ES-I3 (cell line): ENCODE results near the gene VSTM4.

Experiments
- H3K36me3 ChIP-seq: 2 replicates; pipeline ENCODE4 v1.6.1; 2013; ENCODE audit warnings: mild to moderate bottlenecking, low read length, control low read depth, moderate library complexity; ENCODE audit not compliant: insufficient read depth
- H3K4me1 ChIP-seq: 2 replicates; pipeline ENCODE4 v1.6.1; 2013; ENCODE audit warnings: mild to moderate bottlenecking, control low read depth, low read length; ENCODE audit not compliant: insufficient read depth
- H3K9ac ChIP-seq: 2 replicates; pipeline ENCODE4 v1.6.1; 2013; ENCODE audit warnings: low read depth, mild to moderate bottlenecking, low read length, moderate library complexity
- H3K9me3 ChIP-seq: 2 replicates; pipeline ENCODE4 v1.6.1; 2013; ENCODE audit warnings: mild to moderate bottlenecking, low read length, moderate library complexity; ENCODE audit not compliant: control insufficient read depth, insufficient read depth

Gene VSTM4

DNA sequence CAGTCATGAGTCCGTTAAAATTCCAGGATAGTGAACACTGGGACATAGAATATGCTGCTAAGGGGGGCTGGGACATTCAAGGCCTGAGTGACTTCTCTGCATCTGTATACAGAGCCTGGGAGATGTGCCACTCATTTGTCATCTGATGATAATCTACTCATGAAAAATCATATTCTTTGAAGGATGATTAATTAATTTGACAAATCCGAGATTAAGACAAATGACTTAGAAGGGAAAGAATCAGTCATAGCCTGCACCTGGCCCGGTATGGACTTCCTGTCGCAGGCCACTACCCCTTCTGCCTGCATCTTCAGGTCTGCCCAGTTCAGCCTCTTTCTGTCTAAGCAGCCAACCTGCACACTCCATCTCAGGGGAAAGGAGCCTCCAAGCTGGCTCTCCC lies 37.3 kb upstream of the VSTM4 start:
- H3K36me3 ChIP-seq, result no peaks in the 10 kb centered on the region

DNA sequence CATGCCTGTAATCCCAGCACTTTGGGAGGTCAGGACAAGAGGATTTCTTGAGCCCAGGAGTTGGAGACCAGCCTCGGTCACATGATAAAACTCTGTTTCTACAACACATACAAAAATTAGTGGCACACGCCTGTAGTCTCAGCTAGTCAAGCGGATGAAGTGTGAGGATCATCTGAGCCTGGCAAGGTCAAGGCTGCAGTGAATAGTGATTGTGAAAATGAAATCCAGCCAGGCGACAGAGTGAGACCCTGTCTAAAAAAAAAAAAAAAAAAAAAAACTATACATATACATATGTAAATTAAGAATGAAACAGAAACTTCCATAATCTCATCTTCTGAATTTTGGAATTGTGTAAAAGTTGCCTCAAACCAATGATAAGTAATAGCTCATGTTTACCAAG lies 36.7 kb upstream of the VSTM4 start:
- no peaks in the 10 kb centered on the region for H3K9me3 ChIP-seq
- no peaks in the 10 kb centered on the region for H3K36me3 ChIP-seq
- H3K9ac ChIP-seq, result no peak overlapping the region
- H3K4me1 ChIP-seq, result no peaks in the 10 kb centered on the region

More for the DNA sequence above, 37.3 kb upstream of the VSTM4 start:
- H3K4me1 ChIP-seq, result no peaks in the 10 kb centered on the region
- H3K9ac ChIP-seq, result no peak overlapping the region
- no peaks in the 10 kb centered on the region for H3K9me3 ChIP-seq

DNA sequence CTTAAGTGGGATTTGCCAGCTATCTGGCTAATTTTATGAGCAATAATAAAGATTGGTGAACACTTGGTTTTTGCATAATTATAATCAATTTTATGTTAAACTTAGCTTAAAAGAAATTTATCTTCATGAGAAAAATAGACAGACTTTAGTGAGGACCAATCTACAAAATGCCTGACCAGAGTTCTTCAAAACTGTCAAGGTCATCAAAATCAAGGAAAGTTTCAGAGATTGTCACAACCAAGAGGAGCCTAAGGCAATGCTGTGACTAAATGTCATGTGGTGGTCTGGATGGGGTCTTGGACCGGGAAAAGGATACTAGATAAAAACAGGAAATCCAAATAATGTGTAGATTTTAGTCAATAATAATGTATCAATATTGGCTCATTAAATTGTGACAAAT lies 36.2 kb upstream of the VSTM4 start:
- Histone ChIP-seq H3K9ac (no peak overlapping the region), H3K36me3 (no peaks in the 10 kb centered on the region), H3K9me3 (no peaks in the 10 kb centered on the region), H3K4me1 (no peaks in the 10 kb centered on the region)

- Histone ChIP-seq H3K36me3 (no peaks in the 10 kb centered on the region), H3K9ac (no peak overlapping the region), H3K4me1 (no peaks in the 10 kb centered on the region), H3K9me3 (no peaks in the 10 kb centered on the region)
These were observed 35.7 kb upstream of the VSTM4 start for GRCh38 chr10:49151025-49151445.

DNA sequence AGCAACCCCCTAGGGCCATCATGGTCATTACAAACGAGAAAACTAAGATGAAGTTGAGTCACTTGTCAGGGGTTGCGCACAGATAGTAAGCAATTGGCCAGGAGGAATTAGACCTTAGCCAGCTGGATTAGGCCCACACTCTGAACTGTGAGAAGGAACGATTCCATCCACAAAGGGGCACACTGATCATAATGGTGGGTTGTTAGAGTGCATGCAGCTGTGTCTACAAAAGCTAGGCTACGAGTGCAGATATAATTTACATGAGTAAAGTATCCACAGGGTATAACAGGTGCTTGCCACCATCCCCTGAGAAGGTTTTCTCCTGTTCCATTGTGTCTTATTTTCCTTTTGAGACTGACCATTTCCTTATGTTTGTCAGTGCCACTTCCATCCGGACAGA lies 35.1 kb upstream of the VSTM4 start:
- Histone ChIP-seq H3K4me1 (no peaks in the 10 kb centered on the region), H3K9ac (no peak overlapping the region), H3K36me3 (no peaks in the 10 kb centered on the region), H3K9me3 (no peaks in the 10 kb centered on the region)

DNA sequence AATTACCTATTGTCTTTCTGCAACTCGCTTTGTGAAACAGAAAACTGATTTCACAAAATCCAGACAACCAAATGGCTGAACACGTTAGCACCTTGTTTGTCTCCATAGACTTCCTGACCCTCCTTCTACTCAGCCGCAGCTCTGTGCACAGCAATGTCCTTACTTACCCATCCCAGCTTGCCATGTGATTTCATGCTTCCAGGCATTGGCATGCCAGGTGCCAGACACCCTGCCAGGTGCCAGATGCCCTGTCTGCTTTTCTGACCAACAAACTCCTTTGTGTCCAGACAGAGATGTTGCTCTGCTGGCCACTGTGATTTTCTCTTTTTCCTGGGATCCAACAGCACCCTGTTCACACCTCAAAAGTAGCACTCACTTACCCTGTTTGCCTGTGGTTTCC lies 34.6 kb upstream of the VSTM4 start:
- Histone ChIP-seq H3K4me1 (no peaks in the 10 kb centered on the region), H3K9ac (no peak overlapping the region), H3K36me3 (no peaks in the 10 kb centered on the region), H3K9me3 (no peaks in the 10 kb centered on the region)

DNA sequence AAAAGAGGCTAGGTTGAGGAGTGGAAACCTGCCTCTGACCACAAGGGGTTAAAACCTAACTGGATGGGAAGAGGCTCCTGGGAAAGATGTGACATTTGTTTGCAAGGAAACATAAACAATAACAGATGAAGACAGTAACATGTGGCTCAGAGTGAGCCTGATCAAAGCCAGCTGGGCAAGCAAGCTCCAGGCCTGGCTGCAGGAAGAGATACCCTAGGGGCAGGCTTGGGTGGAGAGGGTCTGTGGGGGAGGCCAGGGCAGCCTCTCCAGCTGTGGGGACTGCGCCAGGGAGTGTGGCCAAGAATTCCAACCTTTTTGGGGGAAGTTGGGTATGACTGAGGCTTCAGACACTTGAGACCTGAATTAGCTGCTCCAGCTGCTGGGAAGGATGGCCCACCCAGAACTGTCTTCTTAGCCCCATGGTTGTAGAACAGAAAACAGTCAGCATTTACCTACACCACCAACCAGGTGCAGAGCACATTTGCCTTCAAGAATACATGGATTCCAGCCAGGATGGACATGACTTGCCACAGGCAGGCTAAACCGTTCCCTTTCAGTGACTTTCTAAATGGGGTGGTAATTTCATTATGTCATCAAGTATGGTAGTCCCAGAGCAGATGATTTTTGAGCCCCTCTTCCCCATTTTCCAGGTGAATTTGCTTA lies 28.9 kb upstream of the VSTM4 start:
- no peaks in the 10 kb centered on the region for H3K36me3 ChIP-seq
- peaks cover 10% of the 10 kb centered on the region; the same call in 1 of the 2 replicates for H3K4me1 ChIP-seq
- no peaks in the 10 kb centered on the region for H3K9me3 ChIP-seq
- H3K9ac ChIP-seq, result no peak overlapping the region

DNA sequence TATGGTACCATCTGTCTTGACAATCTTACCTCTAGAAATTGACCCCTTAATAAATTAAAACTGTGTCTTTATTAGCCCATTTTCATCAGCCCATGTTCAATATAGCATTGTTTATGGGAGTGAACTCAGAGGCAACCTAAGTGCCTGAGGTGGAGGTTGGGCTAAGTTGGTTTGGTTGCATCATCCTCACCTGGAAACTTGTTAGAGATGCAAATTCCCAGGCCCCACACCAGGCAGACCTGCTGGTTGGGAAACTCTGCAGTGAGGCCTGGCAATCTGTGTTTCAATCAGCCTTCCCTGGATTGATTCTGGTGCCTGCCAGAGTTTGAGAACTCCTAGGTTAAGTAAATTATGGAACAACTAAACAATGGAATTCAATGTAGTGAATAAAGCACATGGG lies 27.9 kb upstream of the VSTM4 start:
- Histone ChIP-seq H3K36me3 (no peaks in the 10 kb centered on the region), H3K9ac (no peak overlapping the region), H3K9me3 (no peaks in the 10 kb centered on the region), H3K4me1 (peaks cover 10% of the 10 kb centered on the region; the same call in 1 of the 2 replicates)

DNA sequence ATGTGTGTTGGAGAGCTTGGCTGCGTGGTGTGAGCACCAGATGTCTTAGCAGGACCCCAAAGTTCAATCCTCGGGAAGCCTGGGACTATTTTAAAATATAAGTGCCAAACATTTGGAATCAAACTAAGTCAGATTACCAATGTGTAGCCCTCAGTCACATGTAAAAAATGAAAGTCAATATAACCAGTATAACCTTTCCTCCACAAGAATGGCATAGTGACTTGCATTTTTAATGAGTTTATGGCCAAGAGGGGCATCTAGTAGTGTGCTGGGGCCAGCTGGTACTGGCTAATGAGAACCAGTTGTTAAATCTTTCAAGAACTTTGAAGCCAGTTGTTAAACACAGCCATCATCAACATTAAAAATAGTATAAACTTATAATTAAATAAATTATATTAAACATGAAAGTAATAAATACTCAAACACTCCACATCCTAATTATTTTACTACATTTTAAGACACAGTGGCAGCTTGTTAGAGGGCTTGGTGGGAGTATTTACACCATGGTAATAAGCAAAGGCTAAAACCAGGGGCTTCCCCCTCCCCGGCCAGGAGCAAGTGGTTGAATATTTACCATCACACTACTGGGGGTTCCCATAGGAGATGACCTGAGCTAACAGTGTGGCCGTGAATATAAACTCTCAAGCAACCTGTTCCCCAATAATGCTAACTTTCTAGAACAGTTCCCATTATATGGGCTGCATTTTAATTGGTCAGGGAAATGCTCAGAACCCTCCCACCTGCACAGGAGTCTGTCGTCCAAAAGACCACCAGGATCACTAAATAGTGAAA lies 26.4 kb upstream of the VSTM4 start:
- Histone ChIP-seq H3K9me3 (no peaks in the 10 kb centered on the region), H3K4me1 (peaks cover 10% of the 10 kb centered on the region; the same call in 1 of the 2 replicates), H3K9ac (no peak overlapping the region), H3K36me3 (no peaks in the 10 kb centered on the region)

- Histone ChIP-seq H3K36me3 (no peaks in the 10 kb centered on the region), H3K9me3 (no peaks in the 10 kb centered on the region), H3K9ac (no peak overlapping the region), H3K4me1 (peaks cover 10% of the 10 kb centered on the region; the same call in 1 of the 2 replicates)
These were observed 25.2 kb upstream of the VSTM4 start for GRCh38 chr10:49140304-49141177.

DNA sequence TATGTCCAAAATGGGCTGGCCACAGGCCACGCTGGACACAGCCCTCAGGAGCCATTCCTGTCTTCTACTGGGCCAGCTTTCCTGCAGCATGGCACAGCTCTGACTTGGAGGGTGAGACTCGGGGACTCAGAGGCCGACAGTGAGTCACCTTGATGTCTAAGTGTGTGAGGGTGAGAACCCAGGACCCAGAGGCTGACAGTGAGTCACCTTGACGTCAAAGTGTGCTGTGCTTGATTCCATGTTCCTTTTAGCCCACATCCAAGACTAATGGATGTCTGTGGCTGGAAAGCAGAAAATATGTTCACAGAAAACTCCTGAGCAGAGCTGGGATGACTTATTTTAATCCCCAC lies 24.5 kb upstream of the VSTM4 start:
- no peaks in the 10 kb centered on the region for H3K9me3 ChIP-seq
- no peaks in the 10 kb centered on the region for H3K36me3 ChIP-seq
- H3K4me1 ChIP-seq, result peaks cover 10% of the 10 kb centered on the region; the same call in 1 of the 2 replicates
- no peak overlapping the region for H3K9ac ChIP-seq

GRCh38 chr10:49139028-49139845 lies 23.9 kb upstream of the VSTM4 start:
- Histone ChIP-seq H3K9me3 (no peaks in the 10 kb centered on the region), H3K36me3 (no peaks in the 10 kb centered on the region), H3K4me1 (peaks cover 10% of the 10 kb centered on the region; the same call in 1 of the 2 replicates), H3K9ac (no peak overlapping the region)

DNA sequence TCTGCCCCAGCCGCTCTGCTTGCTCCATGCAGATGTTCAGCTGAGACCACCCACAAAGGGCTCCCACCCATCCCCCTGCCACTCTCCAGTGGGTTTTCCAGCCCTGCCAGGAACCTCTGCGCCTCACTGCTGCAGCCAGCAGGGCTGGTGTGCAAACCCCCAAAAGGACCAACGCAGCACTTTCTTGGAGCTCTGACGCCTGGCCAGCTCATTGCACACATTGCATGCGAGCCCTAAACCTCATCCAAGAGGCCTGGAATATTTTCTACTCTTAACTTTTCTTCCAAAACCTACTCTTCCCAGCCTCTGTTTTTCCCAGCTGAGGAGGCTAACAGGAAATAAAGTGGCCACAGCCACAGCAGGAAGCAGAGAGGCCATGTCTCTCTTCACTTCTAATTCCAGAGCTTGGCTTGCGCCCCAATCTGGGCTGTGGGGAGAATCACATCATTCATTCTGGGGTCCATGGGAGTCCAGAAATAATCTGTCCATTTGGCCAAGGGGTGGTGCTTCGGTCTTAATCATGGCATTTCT lies 23.1 kb upstream of the VSTM4 start:
- no peak overlapping the region for H3K9ac ChIP-seq
- H3K36me3 ChIP-seq, result no peaks in the 10 kb centered on the region
- H3K9me3 ChIP-seq, result no peaks in the 10 kb centered on the region
- peaks cover 4% of the 10 kb centered on the region; the same call in 1 of the 2 replicates for H3K4me1 ChIP-seq
